OCI-LY7 (cell line): ENCODE results near the gene DEAF1.

Experiments
- EZH2phosphoT487 ChIP-seq: fragments of 200-600 bp; sonication (generic); IDR thresholded peaks from 2 replicates; pipeline ENCODE4 v1.6.1; 2018; ENCODE audit warnings: low read depth, borderline replicate concordance, mild to moderate bottlenecking, mixed run types, antibody characterized with exemption, low read length, moderate library complexity, mixed read lengths
- TF ChIP-seq, protein P1 (sequence below): fragments of 200-600 bp; sonication (generic); conservative IDR thresholded peaks from 2 replicates; pipeline ENCODE4 v1.5.1; 2014; ENCODE audit warnings: mild to moderate bottlenecking, antibody characterized with exemption, low read length, moderate library complexity, mixed read lengths

DNA sequence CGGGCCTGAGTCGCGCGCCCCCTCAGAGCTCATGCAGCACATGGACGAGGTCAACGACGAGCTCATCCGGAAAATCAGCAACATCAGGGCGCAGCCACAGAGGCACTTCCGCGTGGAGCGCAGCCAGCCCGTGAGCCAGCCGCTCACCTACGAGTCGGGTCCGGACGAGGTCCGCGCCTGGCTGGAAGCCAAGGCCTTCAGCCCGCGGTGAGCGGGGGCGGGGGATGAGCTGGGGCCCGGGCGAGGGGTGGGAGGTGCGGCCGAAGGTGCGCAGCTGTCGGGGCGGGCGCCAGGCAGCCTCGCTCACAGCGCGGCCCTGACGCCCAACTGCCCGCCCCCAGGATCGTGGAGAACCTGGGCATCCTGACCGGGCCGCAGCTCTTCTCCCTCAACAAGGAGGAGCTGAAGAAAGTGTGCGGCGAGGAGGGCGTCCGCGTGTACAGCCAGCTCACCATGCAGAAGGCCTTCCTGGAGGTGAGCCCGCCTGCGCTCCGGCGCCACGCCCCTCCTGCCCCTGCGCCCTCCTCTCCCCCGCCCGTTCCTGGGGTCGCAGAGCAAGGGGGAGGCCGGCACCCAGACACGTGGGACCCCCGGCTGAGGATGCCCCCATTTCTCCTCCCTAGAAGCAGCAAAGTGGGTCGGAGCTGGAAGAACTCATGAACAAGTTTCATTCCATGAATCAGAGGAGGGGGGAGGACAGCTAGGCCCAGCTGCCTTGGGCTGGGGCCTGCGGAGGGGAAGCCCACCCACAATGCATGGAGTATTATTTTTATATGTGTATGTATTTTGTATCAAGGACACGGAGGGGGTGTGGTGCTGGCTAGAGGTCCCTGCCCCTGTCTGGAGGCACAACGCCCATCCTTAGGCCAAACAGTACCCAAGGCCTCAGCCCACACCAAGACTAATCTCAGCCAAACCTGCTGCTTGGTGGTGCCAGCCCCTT, 31.5 kb upstream of the DEAF1 start:
- TF ChIP-seq, protein P1, sequence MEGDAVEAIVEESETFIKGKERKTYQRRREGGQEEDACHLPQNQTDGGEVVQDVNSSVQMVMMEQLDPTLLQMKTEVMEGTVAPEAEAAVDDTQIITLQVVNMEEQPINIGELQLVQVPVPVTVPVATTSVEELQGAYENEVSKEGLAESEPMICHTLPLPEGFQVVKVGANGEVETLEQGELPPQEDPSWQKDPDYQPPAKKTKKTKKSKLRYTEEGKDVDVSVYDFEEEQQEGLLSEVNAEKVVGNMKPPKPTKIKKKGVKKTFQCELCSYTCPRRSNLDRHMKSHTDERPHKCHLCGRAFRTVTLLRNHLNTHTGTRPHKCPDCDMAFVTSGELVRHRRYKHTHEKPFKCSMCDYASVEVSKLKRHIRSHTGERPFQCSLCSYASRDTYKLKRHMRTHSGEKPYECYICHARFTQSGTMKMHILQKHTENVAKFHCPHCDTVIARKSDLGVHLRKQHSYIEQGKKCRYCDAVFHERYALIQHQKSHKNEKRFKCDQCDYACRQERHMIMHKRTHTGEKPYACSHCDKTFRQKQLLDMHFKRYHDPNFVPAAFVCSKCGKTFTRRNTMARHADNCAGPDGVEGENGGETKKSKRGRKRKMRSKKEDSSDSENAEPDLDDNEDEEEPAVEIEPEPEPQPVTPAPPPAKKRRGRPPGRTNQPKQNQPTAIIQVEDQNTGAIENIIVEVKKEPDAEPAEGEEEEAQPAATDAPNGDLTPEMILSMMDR: no peak
- no peak for TF ChIP-seq EZH2phosphoT487
